Inflammatory macrophage treated with lipopolysaccharide for 1 hour (primary cell): ENCODE measurements around the gene ROR1.

ENCODE experiments used
- DNase-seq, 2 donors: peaks; one replicate each; pipeline ENCODE4 v3.0.0-alpha.2; 2020 to 2022

Gene ROR1

GRCh38 chr1:63859480-63860275 lies 85.9 kb downstream of the ROR1 start:
- DNase-seq, result no peak

DNA sequence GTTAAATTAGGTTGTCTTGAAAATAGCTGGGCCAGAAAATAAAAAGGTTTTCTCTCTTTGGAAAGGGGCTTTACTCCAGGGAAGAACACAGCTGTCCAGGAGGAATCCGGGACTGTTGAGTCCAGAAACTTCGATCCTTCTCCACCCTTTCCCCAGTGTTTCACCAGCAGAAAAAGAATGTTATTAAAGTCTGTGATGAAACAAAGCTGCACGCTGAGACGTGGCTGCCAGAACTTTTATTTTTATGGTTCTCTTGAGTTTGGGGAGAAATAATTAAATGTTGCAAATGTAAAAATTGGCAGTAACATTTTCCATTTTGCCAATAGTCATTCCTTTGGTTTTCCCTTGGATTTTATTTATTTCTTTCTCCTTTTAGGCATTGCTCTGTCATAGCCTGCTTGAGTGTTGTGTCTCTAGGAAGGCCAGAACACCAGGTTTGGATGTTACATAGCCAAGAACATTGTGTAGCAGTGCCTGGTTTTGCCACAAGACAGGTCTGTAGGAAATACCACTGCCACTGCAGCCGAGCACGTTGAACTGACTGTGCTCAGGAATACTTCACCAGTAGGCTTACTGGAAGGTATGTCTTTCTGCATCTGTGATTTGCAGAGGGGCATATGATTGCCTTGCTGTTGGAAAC lies 87.4 kb downstream of the ROR1 start:
- DNase-seq, result no peak

DNA sequence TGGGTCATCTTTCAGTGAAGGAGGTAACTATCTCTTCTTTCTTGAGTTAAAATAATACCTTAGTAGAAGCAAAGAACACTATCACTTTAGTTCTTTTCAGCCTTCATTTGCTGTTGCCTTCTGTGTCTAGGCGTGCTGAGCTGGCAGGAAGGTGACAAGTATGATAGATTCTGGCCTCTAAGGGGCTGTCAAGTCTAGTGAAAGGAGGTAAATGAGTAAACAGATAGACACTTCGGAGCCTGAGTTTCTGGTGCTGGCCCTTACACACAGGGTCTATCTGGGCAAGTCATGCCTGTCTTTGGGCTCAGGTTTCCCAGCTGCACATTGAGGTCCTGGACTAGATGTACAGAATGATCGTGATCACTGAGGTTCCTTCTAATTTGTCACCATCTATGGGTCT lies 89.3 kb downstream of the ROR1 start:
- DNase-seq, result no peak

- no peak for DNase-seq
These were observed 90.4 kb downstream of the ROR1 start for GRCh38 chr1:63864224-63864641.

DNA sequence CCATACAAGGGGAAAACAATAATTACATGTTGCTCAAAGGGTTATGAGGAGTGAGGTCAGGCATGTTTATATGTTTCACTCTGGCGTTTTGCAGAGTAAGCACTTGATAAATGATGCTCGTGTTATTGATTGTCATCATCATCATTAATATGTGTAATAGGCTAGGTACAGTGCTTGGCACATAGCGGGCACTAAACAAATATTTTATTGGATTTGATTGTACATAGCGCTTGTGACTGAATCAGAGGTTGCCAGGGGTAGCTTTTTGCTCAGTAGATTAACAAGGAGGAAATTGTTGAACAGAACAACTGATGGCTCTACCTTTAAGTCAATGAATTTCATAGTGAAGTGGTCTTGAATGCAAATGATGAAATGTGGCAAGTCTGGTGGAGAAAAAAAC lies 91.7 kb downstream of the ROR1 start:
- no peak for DNase-seq

- no peak for DNase-seq
These were observed 92.3 kb downstream of the ROR1 start for GRCh38 chr1:63866084-63866483.

DNA sequence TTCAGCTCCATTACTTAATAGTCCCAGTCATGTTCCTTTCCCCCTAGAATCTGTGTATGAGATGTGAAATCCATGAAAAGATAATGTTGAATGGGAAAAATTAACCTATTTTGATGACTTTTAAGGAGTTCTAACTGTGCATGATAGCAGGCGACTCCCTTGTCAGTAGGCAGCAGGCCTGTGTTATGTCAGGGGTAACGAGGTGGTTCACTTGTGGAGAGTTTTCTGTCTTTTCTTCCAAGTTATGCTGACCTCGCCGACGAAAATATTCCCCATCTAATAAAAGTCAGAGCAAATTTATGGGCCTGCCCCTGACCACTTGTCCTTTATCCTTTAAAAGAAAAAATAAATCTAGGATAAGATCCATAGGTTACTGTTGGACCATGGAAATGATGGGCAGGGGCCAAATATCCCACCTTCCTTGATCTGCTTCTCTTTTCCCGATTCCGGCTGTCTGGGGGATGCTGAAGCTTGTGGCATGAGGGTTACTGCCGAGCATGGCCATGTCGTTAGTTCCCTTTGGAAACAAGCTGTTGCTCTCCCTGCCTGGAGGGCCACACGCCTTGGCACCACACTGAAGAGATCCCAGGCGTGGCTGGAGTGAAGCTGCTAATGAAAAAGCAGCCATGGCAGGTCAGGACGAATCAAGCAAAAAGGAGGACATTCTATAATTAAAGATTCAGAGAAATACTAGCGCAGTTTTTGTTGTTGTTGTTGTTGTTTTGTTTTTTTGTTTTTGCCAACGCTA lies 93.8 kb downstream of the ROR1 start:
- no peak for DNase-seq

- no peak for DNase-seq
These were observed 94.5 kb downstream of the ROR1 start for GRCh38 chr1:63868268-63868781.

GRCh38 chr1:63870152-63870551 lies 96.3 kb downstream of the ROR1 start:
- DNase-seq, result no peak

DNA sequence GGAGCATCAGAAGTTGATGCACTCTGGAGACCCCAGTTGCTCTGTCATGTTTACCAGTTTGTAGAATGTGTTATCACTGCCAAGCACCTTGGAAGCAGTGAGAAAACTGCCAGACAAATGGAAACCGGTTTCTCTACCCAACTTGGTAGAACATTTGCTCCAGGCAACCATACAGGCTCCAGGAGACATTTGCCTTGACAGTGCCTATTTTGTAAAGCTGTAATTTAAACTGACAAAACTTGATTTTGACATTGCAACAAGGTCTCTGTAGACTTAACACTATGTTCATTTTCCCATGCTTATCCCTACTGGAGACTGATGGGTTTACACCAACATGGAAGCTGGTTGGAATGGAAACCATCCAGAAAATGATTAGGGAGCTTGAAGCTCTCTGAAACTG lies 97.6 kb downstream of the ROR1 start:
- no peak for DNase-seq

DNA sequence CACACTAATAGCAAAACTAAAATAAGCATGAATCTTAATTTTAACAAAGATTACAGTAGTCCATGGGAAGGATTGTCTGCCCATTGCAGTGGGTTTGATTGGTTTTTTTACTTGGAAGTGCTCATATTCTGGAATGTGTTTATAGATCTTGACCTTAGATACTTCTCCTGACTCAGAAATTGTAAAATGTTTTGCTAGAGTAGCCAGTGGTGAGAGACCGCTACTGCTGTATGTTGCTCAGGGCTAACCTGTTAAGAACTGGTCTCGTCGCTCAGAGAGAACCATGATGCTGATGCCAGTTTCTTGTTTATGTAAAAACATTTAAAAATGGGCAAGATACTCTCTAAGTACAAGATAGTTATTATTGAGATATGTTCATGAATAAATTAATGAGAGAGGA lies 99.9 kb downstream of the ROR1 start:
- no peak for DNase-seq

DNA sequence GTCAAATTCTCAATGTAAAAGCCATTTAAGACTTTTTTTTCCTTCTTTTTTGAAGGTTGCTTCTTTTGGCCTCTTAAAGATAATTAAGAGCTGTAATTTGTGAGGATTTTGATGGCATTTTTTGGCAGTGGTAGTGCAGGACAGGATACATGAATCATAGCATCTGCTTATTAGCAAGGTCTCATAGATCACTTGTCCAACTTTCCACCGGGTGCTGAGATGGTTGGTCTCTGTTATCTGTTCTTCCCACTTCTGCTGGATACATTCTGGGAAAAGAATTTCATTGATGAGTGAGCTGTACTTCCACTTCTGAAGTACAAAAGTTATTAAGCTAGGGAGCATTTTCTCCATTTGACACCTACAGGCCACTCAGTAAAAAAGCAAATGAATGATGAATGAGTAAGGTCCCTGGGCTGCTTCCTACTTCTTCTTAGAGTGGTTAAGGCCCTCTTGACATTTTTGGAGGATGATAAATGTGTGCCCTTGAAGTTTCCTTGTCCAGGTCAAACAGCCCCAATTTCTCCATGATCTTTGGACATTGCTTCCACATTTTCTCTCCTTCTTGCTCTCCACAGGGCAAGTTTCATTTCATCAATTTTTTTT lies 100.6 kb downstream of the ROR1 start:
- DNase-seq, result no peak

GRCh38 chr1:63875636-63876035 lies 101.8 kb downstream of the ROR1 start:
- DNase-seq, result no peak

GRCh38 chr1:63877021-63877767 lies 103.4 kb downstream of the ROR1 start:
- DNase-seq, result no peak

DNA sequence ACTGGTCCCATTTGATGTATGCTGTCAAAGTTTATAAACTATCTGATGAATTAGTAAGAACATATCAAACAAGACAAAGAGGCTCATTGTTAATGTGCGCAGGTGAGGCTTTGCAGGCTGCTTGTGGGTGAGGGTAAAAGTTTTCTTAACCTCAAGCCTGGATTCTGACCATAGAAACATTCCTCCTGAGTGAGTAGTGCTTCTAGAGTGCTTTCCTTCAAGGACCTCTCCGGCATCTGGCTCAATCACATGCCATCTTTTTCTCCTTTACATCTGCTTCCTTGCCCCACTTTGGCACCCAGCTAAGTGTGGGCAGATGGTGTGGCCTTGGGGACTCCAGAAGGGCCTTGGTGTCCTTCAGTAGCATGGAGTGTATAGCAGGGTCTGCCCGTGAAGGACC lies 104.0 kb downstream of the ROR1 start:
- no peak for DNase-seq

- no peak for DNase-seq
These were observed 105.1 kb downstream of the ROR1 start for GRCh38 chr1:63878932-63879331.

- no peak for DNase-seq
These were observed 107.2 kb downstream of the ROR1 start for GRCh38 chr1:63880958-63881576.

DNA sequence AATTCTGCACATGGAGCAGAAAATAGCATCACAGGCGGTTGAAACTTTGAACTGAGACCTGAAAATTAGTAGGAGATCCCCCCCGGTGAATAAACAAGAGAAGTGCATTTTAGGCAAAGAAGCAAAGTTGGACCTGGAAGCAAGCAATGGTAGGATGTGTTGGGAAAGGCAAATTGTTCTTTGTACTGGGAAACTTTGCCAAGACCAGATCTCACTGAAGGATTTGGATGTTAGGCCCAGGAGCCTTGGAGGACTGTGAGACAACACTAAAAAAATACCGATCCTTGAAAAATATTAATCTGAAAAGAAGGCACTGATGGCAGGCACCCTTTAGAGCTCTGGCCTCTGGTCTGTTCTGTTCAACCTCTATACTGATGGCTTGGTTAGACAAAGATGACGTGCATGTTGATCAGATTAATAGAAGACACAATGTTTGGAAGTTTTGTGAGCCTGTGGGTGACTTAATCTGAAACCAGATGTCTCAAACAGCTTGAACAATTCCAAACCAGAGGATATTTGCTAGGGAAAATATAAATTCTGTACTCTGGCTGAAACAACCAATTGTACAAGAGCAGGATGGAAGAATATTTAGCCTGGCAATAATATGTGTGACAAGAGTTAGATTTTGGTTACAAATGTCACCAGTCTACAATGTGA lies 108.4 kb downstream of the ROR1 start:
- DNase-seq, result no peak

- no peak for DNase-seq
These were observed 109.8 kb downstream of the ROR1 start for GRCh38 chr1:63883494-63884235.

DNA sequence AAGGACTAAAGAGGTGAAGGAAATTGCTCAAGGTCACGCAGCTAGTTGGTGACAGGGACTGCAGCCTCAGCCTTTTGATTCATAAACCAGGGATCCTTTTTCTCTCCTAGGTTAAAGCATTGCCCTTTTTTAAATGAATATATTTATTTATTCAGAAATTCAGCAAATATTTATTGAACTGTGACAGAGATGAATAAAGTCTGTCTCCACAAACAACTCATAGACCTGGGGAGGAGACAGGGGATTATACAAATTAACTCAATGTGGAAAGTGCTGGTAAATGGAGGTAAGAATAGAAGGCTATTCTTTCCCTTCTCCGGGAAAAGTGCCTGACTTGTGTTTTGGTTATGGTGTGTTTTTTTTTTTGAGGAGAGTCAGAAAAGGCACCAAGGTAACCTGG lies 110.7 kb downstream of the ROR1 start:
- no peak for DNase-seq

DNA sequence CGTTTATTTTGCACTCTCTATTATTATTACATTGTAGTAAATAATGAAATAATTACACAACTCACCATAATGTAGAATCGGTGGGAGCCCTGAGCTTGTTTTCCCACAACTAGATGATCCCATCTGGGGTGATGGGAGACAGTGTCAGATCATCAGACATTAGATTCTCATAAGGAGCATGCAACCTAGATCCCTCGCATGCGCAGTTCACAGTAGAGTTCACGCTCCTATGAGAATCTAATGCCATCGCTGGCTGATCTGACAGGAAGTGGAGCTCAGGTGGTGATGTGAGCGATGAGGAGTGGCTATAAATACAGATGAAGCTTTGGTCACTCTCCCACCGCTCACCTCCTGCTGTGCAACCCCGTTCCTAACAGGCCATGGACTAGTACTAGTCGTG lies 112.1 kb downstream of the ROR1 start:
- no peak for DNase-seq
